ENCODE measurements around the gene C1orf141.

Gene C1orf141

GRCh38 chr1:67062412-67062811 is 72.4 kb downstream of the C1orf141 start:
- H3K27ac ChIP-seq, result no peak overlapping the region
- TF ChIP-seq CTCF (IDR thresholded peaks at IDR 0.05), result no peak
- TF ChIP-seq ZFX (IDR thresholded peaks at IDR 0.05; ENCODE audit: borderline replicate concordance), result no peak

GRCh38 chr1:67061266-67061665 is 73.5 kb downstream of the C1orf141 start:
- no peak overlapping the region for H3K27ac ChIP-seq
- TF ChIP-seq ZFX (IDR thresholded peaks at IDR 0.05; ENCODE audit: borderline replicate concordance) (no peak), CTCF (IDR thresholded peaks at IDR 0.05) (no peak)

- TF ChIP-seq CTCF (IDR thresholded peaks at IDR 0.05) (no peak), ZFX (IDR thresholded peaks at IDR 0.05; ENCODE audit: borderline replicate concordance) (no peak)
- no peak overlapping the region for H3K27ac ChIP-seq
Measured at GRCh38 chr1:67060811-67061218, 74.0 kb downstream of the C1orf141 start.

- H3K27ac ChIP-seq, result no peak overlapping the region
- TF ChIP-seq ZFX (IDR thresholded peaks at IDR 0.05; ENCODE audit: borderline replicate concordance), result no peak
- no peak for TF ChIP-seq CTCF (IDR thresholded peaks at IDR 0.05)
Measured at GRCh38 chr1:67059346-67059745, 75.4 kb downstream of the C1orf141 start.

GRCh38 chr1:67058761-67059160 is 76.0 kb downstream of the C1orf141 start:
- no peak for TF ChIP-seq CTCF (IDR thresholded peaks at IDR 0.05)
- TF ChIP-seq ZFX (IDR thresholded peaks at IDR 0.05; ENCODE audit: borderline replicate concordance), result no peak

GRCh38 chr1:67058242-67058641 is 76.5 kb downstream of the C1orf141 start:
- no peak for TF ChIP-seq CTCF (IDR thresholded peaks at IDR 0.05)
- TF ChIP-seq ZFX (IDR thresholded peaks at IDR 0.05; ENCODE audit: borderline replicate concordance), result no peak

More at GRCh38 chr1:67058761-67059160, 76.0 kb downstream of the C1orf141 start:
- H3K27ac ChIP-seq, result no peak overlapping the region

GRCh38 chr1:67053785-67054772 is 80.7 kb downstream of the C1orf141 start, which contains the start of gene SLC35D1:
SLC35D1 (minus strand) TSS chr1:67054148; CDS start chr1:67054013, 135 bp downstream.
- peak within 1 kb of the TSS; percentile 84 for H3K27ac ChIP-seq
- TF ChIP-seq CTCF (IDR thresholded peaks at IDR 0.05), result no peak
- TF ChIP-seq ZFX (IDR thresholded peaks at IDR 0.05; ENCODE audit: borderline replicate concordance), result no peak

More at GRCh38 chr1:67058242-67058641, 76.5 kb downstream of the C1orf141 start:
- no peak overlapping the region for H3K27ac ChIP-seq

Measured in 22Rv1 (cell line).